Ascending aorta (tissue), 2 donors: ENCODE results near the gene PTCRA. TPM values are rescaled to one million over a fixed set of nuclear protein-coding genes. Genes with fewer than 3 reads are reported as not detected.

ENCODE experiments used
- DNase-seq, 2 donors: peaks; one replicate each; pipeline ENCODE4 v3.0.0-alpha.2; 2019; ENCODE audit warnings: low spot score in 2 of 2
- H3K27ac ChIP-seq, 2 donors: fragments of 200-600 bp; sonication (generic); one replicate each; pipeline ENCODE4 v1.5.1; 2016 to 2017; ENCODE audit warnings: mild to moderate bottlenecking in 1 of 2
- H3K27me3 ChIP-seq: fragments of 200-600 bp; sonication (generic); one replicate; pipeline ENCODE4 v1.5.1; 2017
- H3K36me3 ChIP-seq, 2 donors: fragments of 200-600 bp; sonication (generic); one replicate each; pipeline ENCODE4 v1.5.1; 2016
- H3K4me1 ChIP-seq, 2 donors: fragments of 200-600 bp; sonication (generic); one replicate each; pipeline ENCODE4 v1.5.1; 2016 to 2017; ENCODE audit warnings: mild to moderate bottlenecking in 1 of 2
- H3K4me3 ChIP-seq, 2 donors: fragments of 200-600 bp; sonication (generic); one replicate each; pipeline ENCODE4 v1.5.1; 2016 to 2017; ENCODE audit warnings: mild to moderate bottlenecking in 1 of 2
- H3K9me3 ChIP-seq, 2 donors: fragments of 200-600 bp; sonication (generic); one replicate each; pipeline ENCODE4 v1.5.1; 2016
- intact Hi-C: fragments of 100-400 bp; cut with DNase I; formaldehyde crosslinking; loops from one replicate; pipeline ENCODE4 v1.15.1; 2023
- total RNA-seq: library from RNA; depleted of rRNA; stranded (reverse); fragments of >200 nt; gene quantifications from one replicate; pipeline ENCODE4 v1.1.0, GENCODE V29; 2016
- TF ChIP-seq, protein P1 (sequence below), 3 experiments: fragments of 200-600 bp in 2 of 3; fragments of 450-650 bp in 1 of 3; sonication (generic) in 2 of 3; IDR thresholded peaks; one replicate each; pipeline ENCODE4 v1.5.1; 2016 to 2019; ENCODE audit warnings: antibody characterized with exemption in 3 of 3, mild to moderate bottlenecking in 1 of 3, moderate library complexity in 1 of 3

The PTCRA gene
- total RNA-seq, 1 donor from 2014 or later = not detected

DNA sequence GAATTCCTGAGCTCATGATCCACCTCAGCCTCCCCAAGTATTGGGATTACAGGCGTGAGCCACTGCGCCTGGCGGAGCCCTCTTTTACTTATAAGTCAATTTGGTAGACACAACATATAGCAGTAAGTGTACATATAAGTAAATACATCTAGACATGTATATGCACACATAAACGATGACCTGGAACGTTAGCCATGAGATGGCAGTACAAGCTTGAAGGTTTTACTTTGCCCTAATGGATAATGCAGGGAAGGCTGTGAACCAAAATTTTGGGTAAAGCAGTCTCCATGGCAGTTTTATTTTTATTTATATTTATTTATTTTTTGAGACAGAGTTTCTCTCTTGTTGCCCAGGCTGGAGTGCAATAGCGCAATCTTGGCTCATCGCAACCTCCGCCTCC lies 42.3 kb downstream of the PTCRA start:
- intact Hi-C loops = no loop called here
- no peaks in the 10 kb centered on the region for H3K9me3 ChIP-seq
- H3K4me3 ChIP-seq = no peak overlapping the region
- peaks cover 0 to 7% of the 10 kb centered on the region in 2 donors for H3K4me1 ChIP-seq
- no peaks in the 10 kb centered on the region for H3K36me3 ChIP-seq
- DNase-seq = no peak
- H3K27ac ChIP-seq = no peak overlapping the region
- no peaks in the 10 kb centered on the region for H3K27me3 ChIP-seq
- TF ChIP-seq, protein P1, sequence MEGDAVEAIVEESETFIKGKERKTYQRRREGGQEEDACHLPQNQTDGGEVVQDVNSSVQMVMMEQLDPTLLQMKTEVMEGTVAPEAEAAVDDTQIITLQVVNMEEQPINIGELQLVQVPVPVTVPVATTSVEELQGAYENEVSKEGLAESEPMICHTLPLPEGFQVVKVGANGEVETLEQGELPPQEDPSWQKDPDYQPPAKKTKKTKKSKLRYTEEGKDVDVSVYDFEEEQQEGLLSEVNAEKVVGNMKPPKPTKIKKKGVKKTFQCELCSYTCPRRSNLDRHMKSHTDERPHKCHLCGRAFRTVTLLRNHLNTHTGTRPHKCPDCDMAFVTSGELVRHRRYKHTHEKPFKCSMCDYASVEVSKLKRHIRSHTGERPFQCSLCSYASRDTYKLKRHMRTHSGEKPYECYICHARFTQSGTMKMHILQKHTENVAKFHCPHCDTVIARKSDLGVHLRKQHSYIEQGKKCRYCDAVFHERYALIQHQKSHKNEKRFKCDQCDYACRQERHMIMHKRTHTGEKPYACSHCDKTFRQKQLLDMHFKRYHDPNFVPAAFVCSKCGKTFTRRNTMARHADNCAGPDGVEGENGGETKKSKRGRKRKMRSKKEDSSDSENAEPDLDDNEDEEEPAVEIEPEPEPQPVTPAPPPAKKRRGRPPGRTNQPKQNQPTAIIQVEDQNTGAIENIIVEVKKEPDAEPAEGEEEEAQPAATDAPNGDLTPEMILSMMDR (IDR thresholded peaks at IDR 0.05) = no peak

DNA sequence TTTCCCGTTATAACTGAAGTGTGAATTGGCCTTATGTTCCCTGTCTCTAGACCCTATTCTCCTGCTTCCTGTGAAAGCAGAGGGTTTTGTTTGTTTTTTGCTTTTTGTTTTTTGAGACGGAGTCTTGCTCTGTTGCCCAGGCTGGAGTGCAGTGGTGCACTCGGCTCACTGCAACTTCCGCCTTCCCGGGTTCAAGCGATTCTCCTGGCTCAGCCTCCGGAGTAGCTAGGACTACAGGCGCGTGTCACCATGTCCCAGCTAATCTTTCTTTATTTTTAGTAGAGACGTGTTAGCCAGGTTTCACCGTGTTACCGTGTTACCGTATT lies 44.0 kb downstream of the PTCRA start:
- H3K4me1 ChIP-seq = peaks cover 0 to 7% of the 10 kb centered on the region in 2 donors
- no peaks in the 10 kb centered on the region for H3K9me3 ChIP-seq
- DNase-seq = no peak
- peaks cover 14 to 17% of the 10 kb centered on the region in 2 donors for H3K36me3 ChIP-seq
- H3K27ac ChIP-seq = no peak overlapping the region
- peak overlapping the region; percentile 58 to 67 for H3K4me3 ChIP-seq
- TF ChIP-seq, protein P1 (IDR thresholded peaks at IDR 0.05) = no peak
- H3K27me3 ChIP-seq = no peaks in the 10 kb centered on the region
- intact Hi-C loops = loop anchor here (2.0 kb wide), 1 partner anchor 31 kb away; the partner anchor contains the start of gene CNPY3

DNA sequence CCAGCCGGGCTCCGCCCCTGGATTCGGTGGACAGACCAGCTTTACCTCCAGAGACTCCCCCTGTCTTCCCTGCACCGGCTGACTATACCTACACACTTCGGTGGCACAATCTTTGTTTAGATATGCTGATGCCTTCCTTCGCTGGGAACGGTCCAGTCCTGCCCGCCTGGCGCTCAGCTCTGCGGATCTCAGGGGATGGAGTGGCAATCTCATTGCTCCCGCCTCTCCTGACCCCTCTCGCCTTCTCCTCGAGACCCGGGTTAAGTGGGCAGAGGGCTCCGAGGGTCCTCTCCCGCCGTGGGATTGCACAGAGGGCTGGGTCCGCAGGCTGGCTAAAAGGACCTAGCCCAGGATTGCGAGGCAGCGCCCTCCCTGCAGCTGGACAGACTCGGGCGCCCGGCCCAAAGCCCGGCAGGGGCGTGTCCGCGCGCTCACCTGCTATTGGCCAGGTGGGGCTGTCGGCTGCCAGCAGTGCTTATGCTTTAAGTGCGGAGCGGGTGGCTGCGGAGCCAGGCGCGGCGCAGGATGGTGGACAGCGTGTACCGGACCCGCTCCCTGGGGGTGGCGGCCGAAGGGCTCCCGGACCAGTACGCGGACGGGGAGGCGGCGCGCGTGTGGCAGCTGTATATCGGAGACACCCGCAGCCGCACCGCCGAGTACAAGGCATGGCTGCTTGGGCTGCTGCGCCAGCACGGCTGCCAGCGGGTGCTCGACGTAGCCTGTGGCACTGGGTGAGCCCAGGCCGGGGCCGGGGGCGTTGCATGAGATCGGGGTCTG lies 44.6 kb downstream of the PTCRA start, which contains the start of gene GNMT:
Gene GNMT, plus strand, starts transcription at position 512 of the 777 bp plus-strand sequence. Its CDS starts 14 bp downstream, at position 526.
- Histone ChIP-seq H3K4me3 (peak within 1 kb of the TSS; percentile 58 to 67), H3K4me1 (peaks cover 0 to 7% of the 10 kb centered on the region in 2 donors), H3K36me3 (peaks cover 20 to 22% of the 10 kb centered on the region in 2 donors), H3K27ac (no peak within 1 kb of the TSS), H3K27me3 (no peaks in the 10 kb centered on the region), H3K9me3 (no peaks in the 10 kb centered on the region)
- TF ChIP-seq, protein P1 (IDR thresholded peaks at IDR 0.05) = no peak
- intact Hi-C loops = loop anchor here (2.0 kb wide), 1 partner anchor 32 kb away; the partner anchor contains the start of gene CNPY3
- DNase-seq = peak in 1 of 2 donors; percentile 71

DNA sequence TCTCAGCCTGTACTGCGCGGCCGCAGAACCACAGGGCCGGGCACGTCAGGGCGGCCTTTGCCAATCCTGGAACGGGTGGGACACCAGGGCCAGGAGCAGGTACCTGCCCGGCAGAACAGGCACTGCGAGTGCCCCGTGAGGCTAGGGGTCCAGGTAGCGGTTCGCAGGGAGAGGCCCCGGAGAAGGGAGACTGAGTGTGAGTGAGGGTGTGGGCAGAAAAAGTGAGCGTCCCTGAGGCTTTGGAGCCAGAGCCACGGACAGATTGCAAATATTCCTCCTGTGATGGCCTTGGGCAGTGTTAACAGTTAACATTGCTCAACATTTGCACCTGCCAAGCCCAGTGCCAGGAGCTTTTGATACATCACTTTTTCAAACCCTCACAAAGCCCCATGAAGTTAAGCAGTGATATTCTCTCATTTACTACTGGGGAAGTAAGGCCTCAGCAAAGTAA lies 45.2 kb downstream of the PTCRA start:
- TF ChIP-seq, protein P1 (IDR thresholded peaks at IDR 0.05) = no peak
- Histone ChIP-seq H3K36me3 (peaks cover 22 to 28% of the 10 kb centered on the region in 2 donors), H3K27me3 (no peaks in the 10 kb centered on the region), H3K9me3 (no peaks in the 10 kb centered on the region), H3K4me3 (peak overlapping the region; percentile 58 to 67), H3K4me1 (peaks cover 0 to 7% of the 10 kb centered on the region in 2 donors), H3K27ac (no peak overlapping the region)
- intact Hi-C loops = loop anchor here (2.0 kb wide), 1 partner anchor 32 kb away; the partner anchor contains the start of gene CNPY3
- no peak for DNase-seq

DNA sequence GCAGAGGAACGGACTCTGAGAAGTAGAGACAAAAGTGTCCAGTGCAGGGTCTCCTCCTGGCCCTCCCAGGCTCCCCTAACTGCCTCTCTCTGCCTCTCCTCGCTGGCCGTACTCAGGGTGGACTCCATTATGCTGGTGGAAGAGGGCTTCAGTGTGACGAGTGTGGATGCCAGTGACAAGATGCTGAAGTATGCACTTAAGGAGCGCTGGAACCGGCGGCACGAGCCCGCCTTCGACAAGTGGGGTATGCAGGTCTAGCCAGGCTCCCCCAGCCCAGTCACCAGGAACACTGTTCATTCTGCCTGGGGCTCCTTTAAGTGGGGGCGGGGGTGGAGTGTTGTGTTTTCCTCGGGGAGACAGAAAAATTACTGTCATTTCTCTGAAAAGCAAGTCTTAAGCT lies 46.2 kb downstream of the PTCRA start:
- no peaks in the 10 kb centered on the region for H3K27me3 ChIP-seq
- TF ChIP-seq, protein P1 (IDR thresholded peaks at IDR 0.05) = no peak
- H3K36me3 ChIP-seq = peaks cover 24 to 36% of the 10 kb centered on the region in 2 donors
- H3K9me3 ChIP-seq = no peaks in the 10 kb centered on the region
- DNase-seq = no peak
- no peak overlapping the region for H3K4me3 ChIP-seq
- no peak overlapping the region for H3K27ac ChIP-seq
- intact Hi-C loops = no loop called here
- H3K4me1 ChIP-seq = peaks cover 0 to 7% of the 10 kb centered on the region in 2 donors
